HG03571 (cell line): ENCODE results near the gene TCHHL1.
"Not testable (repeated sequence)": the region's sequence is repeated elsewhere in the genome, so short reads cannot be mapped to it uniquely, and the experiment has no call there.

Experiments used
- ATAC-seq: cut with Tn5 transposase; IDR thresholded peaks from one replicate; pipeline ENCODE4 v1.9.1; 2021; ENCODE audit not compliant: unreplicated experiment

Gene TCHHL1

DNA sequence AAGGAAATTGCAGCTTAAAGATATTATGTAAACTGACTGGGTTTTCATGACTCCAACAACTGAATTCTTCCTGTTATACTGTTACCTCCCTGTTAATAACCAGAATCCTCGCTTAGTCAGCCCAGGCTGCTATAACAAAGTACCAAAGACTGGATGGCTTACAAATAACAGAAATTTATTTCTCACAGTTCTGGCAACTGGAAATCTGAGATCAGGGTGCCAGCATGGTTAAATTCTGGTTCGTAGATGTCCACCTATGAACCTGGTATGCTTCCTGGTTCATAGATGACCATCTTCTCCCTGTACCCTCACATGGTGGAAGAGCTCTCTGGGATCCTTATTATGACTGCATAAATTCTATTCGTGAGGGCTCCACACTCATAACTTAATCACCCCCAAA lies 8.1 kb upstream of the TCHHL1 start:
- ATAC-seq: no peak

DNA sequence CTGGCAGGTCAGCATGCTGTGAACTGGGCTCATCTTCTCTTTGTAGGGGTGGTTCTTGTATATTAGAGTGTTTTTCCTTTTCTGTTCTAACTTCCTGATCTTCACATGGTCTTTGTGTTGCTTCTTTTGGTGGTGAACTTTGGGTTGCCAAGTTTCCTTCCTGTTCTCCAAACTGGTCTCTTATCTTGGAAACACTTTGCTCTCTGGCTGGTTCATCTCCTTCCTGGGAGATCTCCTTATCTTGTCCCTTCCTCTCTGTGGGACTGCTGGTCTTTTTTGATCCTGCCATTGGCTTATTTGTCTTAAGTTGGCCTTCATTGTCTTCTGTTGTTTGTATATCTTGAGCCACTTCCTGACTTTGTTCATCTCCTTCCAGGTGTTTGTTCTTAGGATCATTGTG lies 2.1 kb downstream of the TCHHL1 start:
- no peak for ATAC-seq

DNA sequence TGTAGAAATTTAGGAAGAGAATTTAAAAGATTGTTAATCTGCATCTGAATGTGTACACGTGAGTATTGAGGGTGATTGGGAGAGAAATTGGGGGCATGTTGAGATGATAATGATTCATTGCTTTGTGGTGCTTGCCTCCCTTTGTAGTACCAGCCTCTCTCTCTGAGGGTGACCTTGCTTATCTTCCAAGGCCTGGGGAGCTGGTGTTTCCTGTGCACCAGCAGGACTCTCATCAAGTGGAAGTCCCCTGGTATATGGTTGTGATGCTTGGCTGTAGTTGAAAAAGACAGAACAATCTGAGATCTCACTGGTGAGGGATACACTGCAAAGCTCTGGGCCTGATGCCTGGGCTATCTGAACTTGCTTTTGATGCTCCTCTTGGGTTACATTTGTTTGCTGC lies 4.0 kb downstream of the TCHHL1 start:
- no peak for ATAC-seq

DNA sequence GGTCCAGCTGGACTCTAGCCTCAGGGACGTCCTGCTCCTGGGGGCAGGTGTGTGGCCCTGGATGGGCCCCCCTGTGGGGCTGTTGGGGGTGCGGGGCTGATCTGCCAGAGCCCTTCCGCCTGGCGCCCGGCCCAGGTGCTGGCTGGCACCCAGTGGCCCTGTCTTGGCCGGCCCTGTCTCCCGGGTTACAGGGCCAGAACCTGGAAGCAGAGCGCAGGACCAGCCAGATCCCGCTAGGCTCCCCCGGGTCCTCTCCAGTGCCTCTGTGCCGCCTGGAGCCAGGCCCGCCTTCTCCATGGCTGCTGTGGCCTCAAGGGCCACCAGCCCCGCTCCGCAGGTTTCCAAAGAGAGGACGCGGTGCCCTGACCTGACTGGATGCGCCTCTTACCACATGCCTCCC lies 7.8 kb downstream of the TCHHL1 start:
- not testable (repeated sequence) for ATAC-seq

DNA sequence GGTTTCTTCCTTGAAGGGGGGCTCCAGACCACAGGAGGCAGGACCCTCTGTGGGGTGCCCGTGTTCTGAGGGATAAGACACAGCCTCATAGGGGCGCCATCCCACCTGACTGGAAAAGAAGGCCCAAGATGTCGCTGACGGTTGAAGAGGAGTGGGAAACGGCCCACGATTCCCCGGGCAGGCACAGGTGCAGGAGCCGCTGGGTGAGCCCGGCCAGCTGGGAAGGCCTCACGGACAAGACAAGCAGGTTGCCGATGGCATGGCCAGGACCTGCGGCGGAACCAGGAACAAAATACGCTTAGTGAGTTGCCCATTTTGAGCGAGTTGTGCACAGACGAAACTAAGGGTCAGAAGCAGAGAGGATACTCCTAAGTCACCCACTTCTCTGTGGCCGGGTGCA lies 8.4 kb downstream of the TCHHL1 start:
- ATAC-seq: not testable (repeated sequence)

DNA sequence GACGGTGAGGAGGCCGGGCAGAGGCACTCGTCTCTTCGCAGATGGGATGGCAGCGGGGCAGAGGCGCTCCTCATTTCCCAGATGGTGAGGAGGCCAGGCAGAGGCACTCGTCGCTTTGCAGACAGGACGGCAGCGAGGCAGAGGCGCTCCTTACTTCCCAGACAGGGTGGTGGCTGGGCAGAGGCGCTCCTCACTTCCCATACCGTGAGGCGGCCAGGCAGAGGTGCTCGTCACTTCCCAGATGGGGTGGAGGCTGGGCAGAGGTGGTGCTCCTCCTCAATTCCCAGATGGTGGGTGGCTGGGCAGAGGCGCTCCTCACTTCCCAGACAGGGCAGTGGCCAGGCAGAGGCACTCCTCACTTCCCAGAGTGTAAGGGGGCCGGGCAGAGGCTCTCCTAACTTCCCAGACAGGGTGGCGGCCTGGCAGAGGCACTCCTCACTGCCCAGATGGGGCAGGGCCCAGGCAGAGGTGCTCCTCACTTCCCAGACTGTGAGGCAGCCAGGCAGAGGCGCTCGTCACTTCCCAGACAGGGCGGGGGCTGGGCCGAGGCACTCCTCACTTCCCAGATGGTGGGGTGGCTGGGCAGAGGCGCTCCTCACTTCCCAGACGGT lies 9.9 kb downstream of the TCHHL1 start:
- ATAC-seq: no peak

DNA sequence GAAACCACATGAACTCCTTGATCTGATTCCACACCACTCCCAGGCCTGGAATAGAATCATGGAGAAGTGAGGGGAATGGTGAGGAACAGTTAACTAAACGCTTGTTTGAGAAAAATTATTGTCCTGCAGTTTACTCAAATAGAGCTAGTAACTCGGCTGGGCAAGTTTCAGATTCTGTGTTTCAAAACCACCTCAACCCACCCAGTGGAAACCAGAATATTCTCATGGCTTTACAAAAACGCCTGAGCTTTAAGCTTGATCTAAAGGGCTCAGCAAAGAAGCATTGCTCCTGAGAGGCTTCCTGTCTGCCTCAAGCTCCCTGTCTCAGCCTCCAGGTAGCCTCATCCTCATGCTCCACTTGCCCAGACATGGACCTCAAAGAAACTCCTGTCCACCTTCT lies 16.6 kb downstream of the TCHHL1 start:
- no peak for ATAC-seq

DNA sequence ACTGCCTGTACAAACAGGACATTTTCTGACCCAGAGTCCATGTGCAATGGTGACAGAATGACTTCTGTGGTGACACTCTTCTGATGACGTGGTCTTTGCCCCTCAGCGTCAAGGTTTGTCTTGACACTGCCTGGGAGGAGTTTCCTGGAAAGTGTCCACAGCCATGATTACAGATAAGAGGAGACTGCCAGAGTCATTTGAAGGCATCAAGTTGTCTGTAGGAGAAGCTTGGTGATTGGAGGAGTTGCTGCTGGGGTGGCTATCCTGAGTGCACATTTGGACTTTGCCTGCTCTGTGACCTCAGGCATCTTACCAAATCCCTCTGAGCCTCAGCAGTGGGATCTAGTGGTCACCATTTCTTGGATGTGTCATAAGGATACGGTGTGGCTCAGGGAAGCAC lies 17.7 kb downstream of the TCHHL1 start:
- no peak for ATAC-seq

DNA sequence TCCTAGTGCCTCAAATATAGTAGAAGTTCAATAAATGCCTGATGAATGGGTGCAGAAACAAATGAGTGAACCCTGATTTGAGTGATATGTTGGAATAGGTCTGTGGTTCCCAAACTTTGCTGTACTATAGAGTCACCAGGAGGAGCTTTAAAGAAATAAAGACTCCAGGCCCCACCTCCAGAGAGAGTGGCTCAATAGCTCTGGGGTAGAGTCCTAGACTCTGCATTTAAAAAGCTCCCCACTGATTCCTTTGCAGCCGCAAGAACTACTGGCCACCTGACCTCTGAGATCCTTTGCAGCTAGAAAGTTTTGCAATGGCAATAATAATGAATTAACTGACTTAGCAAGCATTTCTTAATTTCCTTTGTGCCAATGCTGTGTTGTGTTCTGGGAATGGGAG lies 20.9 kb downstream of the TCHHL1 start:
- no peak for ATAC-seq

DNA sequence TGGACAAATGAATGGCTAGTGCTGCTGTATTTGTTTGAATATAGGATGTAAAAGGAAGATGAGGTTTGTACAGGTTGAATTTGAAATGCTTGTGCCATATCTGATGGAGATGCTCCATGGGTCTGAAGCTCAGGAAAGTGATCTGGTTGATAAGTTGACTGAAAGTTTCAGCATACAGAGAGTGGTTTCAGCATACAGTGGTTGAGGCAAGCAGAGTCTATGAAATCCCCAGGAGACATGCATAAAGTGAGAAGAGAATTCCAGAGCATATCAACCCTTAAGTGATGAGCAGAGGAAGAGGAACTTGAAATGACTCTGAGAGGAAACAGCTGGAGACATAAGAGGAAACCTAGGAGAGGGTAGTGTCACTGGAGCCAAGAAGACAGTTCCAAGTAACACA lies 21.7 kb downstream of the TCHHL1 start:
- ATAC-seq: no peak

DNA sequence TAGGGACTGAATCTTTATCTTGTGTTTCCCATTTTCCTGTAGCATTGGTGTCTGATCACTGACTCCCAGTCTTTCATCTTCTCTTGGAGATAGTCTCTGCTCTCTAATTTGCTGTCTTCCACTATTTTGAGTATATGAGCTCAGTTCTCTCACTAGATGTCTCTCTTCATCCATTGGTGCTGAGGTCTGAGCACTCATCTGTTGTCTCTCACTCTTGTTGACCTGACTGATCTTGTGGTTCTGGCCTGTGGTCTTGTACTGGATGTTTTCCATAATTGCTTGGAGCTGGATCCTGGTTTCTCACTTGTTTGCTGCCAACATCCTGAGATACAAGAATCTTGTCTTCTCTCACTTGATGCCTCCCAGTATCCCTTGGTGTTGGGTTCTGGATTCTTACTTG lies 26.9 kb downstream of the TCHHL1 start:
- no peak for ATAC-seq

DNA sequence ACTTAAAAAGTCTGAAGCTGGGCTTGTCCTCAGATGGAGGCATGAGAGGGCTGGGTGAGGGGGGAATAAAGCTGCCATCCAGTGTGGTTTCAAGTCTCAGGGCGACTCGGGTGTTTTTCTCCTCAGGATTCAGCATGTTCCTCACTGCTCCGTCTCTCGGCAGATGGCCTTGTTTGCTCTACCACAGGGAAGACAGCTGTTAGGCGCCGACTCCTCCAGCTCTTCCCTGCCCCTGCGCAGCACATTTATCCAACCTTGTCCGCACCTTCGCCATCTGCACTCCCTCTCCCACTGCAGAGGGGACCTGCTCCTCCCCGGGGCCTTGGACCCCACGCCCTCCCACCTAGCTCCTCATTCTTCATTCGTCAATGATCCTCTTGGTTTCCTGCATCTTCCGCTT lies 35.5 kb downstream of the TCHHL1 start:
- no peak for ATAC-seq

DNA sequence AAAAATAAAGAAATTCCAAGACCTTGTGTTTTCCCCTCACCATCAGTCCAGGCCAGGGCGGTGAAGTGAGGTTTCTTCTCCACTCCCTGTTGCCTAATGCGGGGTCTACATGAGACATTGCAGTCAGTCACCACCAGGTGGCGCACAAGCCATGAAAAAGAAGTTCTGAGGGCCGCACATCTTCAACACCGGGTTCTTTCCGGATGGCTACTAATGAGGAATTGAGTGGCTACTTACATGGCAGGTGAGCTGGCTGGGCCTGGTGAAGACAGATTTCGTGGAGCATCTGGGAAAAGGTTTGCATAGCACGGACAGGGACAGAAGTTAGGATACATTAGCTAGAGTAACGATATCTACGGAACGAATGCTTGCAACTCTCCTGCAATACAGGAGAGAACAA lies 36.3 kb downstream of the TCHHL1 start:
- no peak for ATAC-seq

DNA sequence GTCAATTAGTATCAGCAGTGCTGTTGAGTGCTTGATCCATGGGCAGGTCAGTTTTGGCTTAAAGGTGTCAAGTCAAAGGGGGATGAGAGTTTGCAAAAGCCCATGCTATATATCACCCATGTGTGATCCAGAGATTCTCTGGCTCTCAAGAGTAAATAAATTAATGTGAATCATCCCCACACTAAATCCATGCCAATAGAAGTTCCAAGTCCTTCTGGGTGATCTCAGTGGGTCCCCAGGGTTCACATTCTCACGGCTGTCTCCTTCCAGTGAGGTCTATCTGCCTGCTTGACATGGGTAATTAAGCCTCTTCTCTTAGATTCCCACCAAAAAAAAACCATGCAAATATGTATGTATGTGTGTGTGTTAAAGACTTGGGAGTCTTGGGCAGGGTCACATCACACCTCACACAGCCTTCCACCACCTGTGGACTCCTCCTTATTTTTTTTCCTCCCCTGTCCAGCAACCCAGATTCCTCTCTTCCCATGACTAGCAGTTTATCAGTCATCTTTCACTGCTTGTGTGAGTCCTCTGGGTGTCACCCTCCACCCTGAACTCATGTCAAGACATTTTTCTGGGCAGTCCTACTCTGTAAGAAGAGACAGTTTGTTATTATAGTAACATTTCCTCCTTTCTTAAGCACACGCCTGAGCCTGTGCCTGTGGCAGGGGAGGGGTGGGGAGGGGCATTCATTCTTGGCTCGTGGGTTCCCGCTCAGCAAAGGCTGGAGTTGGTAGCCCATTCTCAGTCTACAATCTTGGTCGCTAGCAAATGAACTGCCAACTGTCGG lies 37.8 kb downstream of the TCHHL1 start:
- no peak for ATAC-seq

DNA sequence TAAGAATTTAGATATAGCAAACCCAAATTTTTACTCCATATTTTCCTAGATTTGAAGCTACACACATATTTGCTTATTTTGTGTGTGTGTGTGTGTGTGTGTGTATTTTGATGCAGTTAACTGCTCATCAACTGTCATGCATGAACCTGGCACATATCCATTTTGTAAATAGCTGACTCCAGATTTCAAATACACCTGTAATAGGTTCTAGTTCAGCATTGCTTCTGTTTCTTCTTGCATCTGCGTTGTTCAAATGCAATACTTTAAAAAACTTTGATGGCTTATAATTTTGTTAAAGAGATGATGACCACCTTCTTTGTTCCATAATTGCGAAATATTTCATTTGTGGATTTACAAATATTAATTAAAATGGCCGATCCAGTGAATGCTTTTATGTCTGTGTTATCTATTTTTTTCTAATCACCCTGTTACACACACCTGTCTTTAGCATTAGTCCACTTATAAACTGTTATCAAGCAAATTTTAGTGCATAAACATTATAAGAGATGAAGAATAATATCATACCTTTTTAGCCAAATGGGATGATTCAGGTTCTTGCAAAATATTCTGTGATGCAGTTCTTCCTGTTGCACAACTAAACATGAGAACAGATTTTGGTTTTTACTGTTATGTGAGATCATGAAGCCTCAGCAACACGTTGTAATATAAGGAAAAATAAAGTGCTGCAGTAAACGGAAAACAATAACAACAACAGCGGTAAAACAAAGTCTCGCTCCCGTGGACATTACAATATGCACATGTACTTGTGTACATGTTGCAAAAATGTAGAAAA lies 39.4 kb downstream of the TCHHL1 start:
- no peak for ATAC-seq

DNA sequence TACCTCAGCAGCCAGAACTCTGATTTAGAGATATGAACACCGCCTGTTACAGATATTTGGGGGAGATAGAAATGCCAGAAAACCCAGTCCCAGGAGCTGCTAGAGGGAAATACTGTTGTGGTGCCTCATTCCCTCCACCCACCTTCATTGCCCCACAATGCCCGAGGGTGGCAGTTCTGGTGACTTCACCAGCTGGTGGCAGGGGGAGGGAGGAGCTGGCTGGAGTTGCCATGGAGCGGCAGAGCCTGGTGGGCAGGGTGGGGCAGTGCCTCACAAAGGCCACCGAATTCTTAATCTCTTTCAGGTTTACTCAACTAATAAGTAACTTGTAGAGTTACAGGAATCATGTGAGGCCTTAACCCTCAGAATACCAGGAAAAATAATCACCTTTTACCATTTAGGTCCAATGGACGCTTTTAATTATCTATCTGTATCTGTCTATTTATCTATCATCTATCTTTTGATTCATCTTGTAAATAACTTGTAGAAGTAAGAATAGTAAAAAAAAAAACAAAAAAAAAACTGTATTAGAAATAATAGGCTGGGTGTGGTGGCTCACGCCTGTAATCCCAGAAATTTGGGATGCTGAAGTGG lies 40.4 kb downstream of the TCHHL1 start:
- peak; percentile 16 for ATAC-seq

DNA sequence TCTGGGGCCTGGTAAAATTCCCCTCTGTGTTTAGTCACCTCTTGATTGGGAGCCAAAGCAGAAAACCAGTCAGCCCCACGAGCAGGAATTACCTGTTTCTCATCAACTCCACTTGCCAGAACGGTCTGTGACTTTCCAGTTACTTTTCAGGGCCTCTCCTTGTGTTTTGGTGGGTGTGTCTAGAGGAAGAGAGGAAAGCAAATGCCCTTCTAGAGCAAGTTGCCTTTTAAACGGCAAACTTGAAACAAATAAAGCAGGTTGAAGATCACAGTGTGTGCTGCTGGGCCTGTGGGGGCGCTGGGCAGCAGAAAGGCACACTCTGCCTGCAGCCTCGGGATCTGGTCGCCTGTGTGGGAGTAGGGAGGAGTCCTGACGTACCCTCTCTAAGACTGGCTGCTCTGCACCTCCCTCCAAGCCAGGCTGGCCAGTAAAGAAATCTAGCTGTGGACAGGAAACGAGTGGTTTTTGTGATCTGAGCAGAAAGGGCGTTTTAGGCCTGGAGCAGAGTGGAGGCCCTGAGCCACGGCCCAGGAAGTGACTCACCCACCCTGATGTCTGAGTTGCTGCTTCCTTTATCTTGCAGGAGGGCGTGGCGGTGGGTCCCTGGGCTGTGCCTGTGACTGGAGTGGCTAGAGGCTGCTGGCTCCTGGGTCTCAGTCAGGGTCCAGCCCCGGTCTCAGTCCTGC lies 41.0 kb downstream of the TCHHL1 start:
- peak; percentile 96 for ATAC-seq

DNA sequence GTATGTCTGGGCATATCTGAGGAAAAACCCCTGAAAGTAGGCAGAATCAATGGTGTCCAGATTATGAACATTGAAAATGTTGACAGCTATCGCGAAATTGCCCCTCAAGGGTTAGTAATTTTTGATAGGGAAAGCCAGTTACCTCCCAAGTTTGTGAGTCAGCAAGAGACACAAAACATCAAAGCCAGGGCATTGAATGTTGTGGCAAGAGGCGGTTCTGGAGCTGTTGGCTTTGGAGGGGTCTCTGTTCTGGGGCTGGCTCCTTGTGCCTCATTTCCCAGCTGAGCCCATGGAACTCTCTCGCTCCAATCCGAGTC lies 41.5 kb downstream of the TCHHL1 start:
- ATAC-seq: no peak

DNA sequence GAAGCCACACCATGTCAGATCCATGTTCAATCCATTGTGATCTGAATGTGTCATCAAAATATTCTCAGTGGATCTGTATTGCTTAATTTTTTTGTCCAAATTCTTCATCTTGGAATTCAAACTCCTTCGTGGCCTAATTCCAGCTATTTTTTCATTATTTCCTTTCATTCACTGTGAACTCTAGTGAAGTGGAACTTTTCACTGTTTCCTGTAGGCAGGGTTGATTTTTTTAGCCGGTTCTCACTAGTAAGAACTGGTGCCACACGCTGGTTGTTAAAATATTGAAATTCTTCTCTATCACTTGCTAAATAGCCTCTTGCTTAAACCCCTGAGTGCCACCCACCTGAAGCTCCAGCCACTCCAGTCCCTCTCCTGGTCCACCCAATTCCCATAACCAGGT lies 44.5 kb downstream of the TCHHL1 start:
- no peak for ATAC-seq

DNA sequence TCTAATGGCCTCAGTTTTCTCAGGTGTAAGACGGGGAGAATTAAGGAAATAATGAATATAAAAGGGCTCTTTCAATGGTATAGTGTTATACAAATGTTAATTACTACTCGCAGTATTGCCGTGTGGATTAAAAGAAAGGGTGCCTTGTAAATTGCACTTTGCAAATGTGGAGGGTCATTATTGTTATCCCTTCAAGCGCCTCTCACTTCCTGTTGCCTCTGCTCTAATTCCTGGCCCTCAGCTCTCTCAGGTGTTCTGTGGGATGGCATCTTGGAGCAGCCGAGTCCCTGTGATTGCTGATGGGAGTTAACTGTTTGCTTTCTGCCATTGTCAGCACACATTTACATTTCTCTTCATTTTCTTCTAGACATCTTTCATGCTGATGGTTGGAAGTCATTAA lies 45.0 kb downstream of the TCHHL1 start:
- no peak for ATAC-seq

DNA sequence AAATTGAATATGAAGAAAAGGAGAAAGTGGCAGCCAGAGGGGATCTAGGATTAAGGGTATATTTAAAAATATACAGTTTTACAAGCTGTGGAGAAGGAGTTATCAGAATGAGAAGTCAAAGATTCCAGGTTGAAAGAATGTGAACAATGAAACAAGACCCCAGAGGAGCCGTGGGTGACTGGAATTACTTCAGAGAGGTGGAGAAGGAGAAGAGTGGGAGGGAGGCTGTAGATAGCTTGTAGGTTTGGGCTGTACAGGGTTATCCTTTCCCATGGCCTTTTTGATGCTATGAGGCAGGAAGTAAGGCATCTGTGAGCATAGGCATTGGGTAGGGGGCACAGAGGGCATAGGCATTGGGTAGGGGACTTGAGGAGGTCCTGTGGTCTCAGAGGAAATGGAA lies 46.8 kb downstream of the TCHHL1 start:
- no peak for ATAC-seq
